K562 (cell line): ENCODE results near the gene ADAMTS10. TPM values are rescaled to one million over a fixed set of nuclear protein-coding genes. Genes with fewer than 3 reads are reported as not detected.

ENCODE experiments used
- ATAC-seq: fragments of 200-7000 bp; cut with Tn5 transposase; 3 replicates; pipeline ENCODE4 v1.9.1; 2020; ENCODE audit warnings: moderate library complexity
- BruUV-seq: library from RNA; stranded (reverse); fragments of 400-500 nt; replicated peaks from 2 replicates; lab custom pipeline; 2021; lab: Mats Ljungman, UMichigan
- CTCF ChIA-PET: fragments of 300-600 bp; formaldehyde crosslinking; extraction: SDS; loops from one replicate; lab custom pipeline; 2021; ENCODE audit warnings: low intra/inter-chr PET ratio; lab: Yijun Ruan, JAX
- POLR2A ChIA-PET: fragments of 300-600, 350-650 bp; sonication (Branson Sonifier 250); formaldehyde crosslinking; extraction: SDS; loops from one replicate; lab custom pipeline; 2021; ENCODE audit warnings: antibody characterized with exemption, inconsistent platforms; lab: Yijun Ruan, JAX
- DNase-seq, 4 experiments: peaks; one replicate each; pipeline versions ENCODE4 v3.0.0 to v3.0.0-alpha.2; 2011 to 2018; ENCODE audit warnings: low spot score in 3 of 4, mixed read lengths in 3 of 4; ENCODE audit errors: extremely low read depth in 1 of 4
- FAIRE-seq: peaks from 2 replicates; lab custom pipeline; 2011; peaks lifted over from hg19 to GRCh38; lab: Jason Lieb, UNC
- H2AFZ ChIP-seq: 2 replicates; pipeline ENCODE4 v1.6.0; 2011; ENCODE audit warnings: low read depth, low read length, control low read depth, inconsistent platforms
- H3K27ac ChIP-seq: fragments of 200-600 bp; 3 replicates; pipeline ENCODE4 v1.8.0; 2011; ENCODE audit warnings: low read depth, mild to moderate bottlenecking, control low read depth, inconsistent platforms, low read length, moderate library complexity, mixed read lengths; ENCODE audit errors: extremely low read depth
- H3K27me3 ChIP-seq, 2 experiments: fragments of 300-600 bp in 1 of 2; 2 replicates in 1 of 2; 3 replicates in 1 of 2; pipeline versions ENCODE4 v1.6.0 to v1.8.0; 2011; ENCODE audit warnings: inconsistent platforms in 2 of 2, low read length in 2 of 2, mild to moderate bottlenecking in 1 of 2, mixed read lengths in 1 of 2, moderate library complexity in 1 of 2; ENCODE audit not compliant: control insufficient read depth in 2 of 2, insufficient read depth in 2 of 2
- H3K36me3 ChIP-seq: fragments of 300-600 bp; 3 replicates; pipeline ENCODE4 v1.8.0; 2011; ENCODE audit warnings: mild to moderate bottlenecking, low read length, inconsistent platforms; ENCODE audit not compliant: control insufficient read depth, insufficient read depth
- H3K4me1 ChIP-seq, 2 experiments: fragments of 200-600 bp in 1 of 2; replicated peaks in 1 of 2; 2 replicates in 1 of 2; 3 replicates in 1 of 2; pipeline versions ENCODE4 v1.5.1 to v1.8.0; 2011; ENCODE audit warnings: inconsistent platforms in 2 of 2, low read length in 2 of 2, mild to moderate bottlenecking in 1 of 2, mixed read lengths in 1 of 2, moderate library complexity in 1 of 2; ENCODE audit not compliant: control insufficient read depth in 2 of 2, insufficient read depth in 2 of 2
- H3K4me2 ChIP-seq: 2 replicates; pipeline ENCODE4 v1.6.1; 2011; ENCODE audit warnings: low read length, control low read depth, inconsistent platforms, mixed read lengths; ENCODE audit not compliant: insufficient read depth
- H3K4me3 ChIP-seq: fragments of 200-600 bp; sonication (generic), shearing (Covaris generic); 2 replicates; pipeline ENCODE4 v1.5.1; 2016; ENCODE audit warnings: control low read depth, inconsistent platforms
- H3K79me2 ChIP-seq: fragments of 200-600 bp; 3 replicates; pipeline ENCODE4 v1.8.0; 2011; ENCODE audit warnings: low read length, inconsistent platforms; ENCODE audit not compliant: control insufficient read depth, insufficient read depth
- H3K9ac ChIP-seq, 2 experiments: 2 replicates each; pipeline versions ENCODE4 v1.6.0 to v1.6.1; 2011; ENCODE audit warnings: low read depth in 2 of 2, low read length in 2 of 2, control low read depth in 1 of 2, inconsistent platforms in 1 of 2, mild to moderate bottlenecking in 1 of 2, mixed read lengths in 1 of 2; ENCODE audit not compliant: insufficient read depth in 1 of 2
- H3K9me1 ChIP-seq: one replicate; pipeline ENCODE4 v1.6.0; 2011; ENCODE audit warnings: inconsistent platforms, mild to moderate bottlenecking, low read length, moderate library complexity; ENCODE audit not compliant: control insufficient read depth, insufficient read depth
- H3K9me3 ChIP-seq: replicated peaks from 2 replicates; pipeline ENCODE4 v1.5.1; 2011; ENCODE audit warnings: low read depth, low read length, inconsistent platforms; ENCODE audit not compliant: control insufficient read depth, insufficient read depth
- H4K20me1 ChIP-seq: replicated peaks from 2 replicates; pipeline ENCODE4 v1.6.1; 2011; ENCODE audit warnings: low read length, inconsistent platforms, mixed read lengths; ENCODE audit not compliant: control insufficient read depth, insufficient read depth
- ARHGAP35 ChIP-seq: fragments of 450-650 bp; IDR thresholded peaks from 2 replicates; pipeline ENCODE4 v1.6.1; 2018; ENCODE audit not compliant: partially characterized antibody
- BCOR ChIP-seq: fragments of 450-650 bp; IDR thresholded peaks from 2 replicates; pipeline ENCODE4 v1.6.1; 2016
- E2F4 ChIP-seq: sonication (generic); formaldehyde crosslinking; IDR thresholded peaks from 2 replicates; pipeline ENCODE4 v1.8.0; 2022; ENCODE audit warnings: mild to moderate bottlenecking, low read depth, missing genetic modification reagents
- GTF2A2 ChIP-seq: IDR thresholded peaks from 2 replicates; pipeline ENCODE4 v1.6.1; 2016; ENCODE audit warnings: mild to moderate bottlenecking, missing genetic modification characterization, missing compliant biosample characterization
- HBP1 ChIP-seq: fragments of 450-650 bp; formaldehyde crosslinking; IDR thresholded peaks from 2 replicates; pipeline ENCODE4 v1.4.0; 2022; ENCODE audit warnings: missing genetic modification characterization
- HMG20A ChIP-seq: fragments of 450-650 bp; formaldehyde crosslinking; conservative IDR thresholded peaks from 2 replicates; pipeline ENCODE4 v1.4.0; 2020; ENCODE audit warnings: mild to moderate bottlenecking, mixed read lengths
- MTA1 ChIP-seq: fragments of 450-650 bp; IDR thresholded peaks from 2 replicates; pipeline ENCODE4 v1.6.1; 2017; ENCODE audit warnings: borderline replicate concordance
- POU5F1 ChIP-seq: fragments of 150-350 bp; IDR thresholded peaks from 2 replicates; pipeline ENCODE4 v1.6.1; 2014; ENCODE audit warnings: borderline replicate concordance, low read length, low read depth, mild to moderate bottlenecking; ENCODE audit not compliant: partially characterized antibody
- SRSF3 ChIP-seq: fragments of 200-400 bp; formaldehyde crosslinking; IDR thresholded peaks from 2 replicates; pipeline ENCODE4 v1.6.1; 2016; ENCODE audit warnings: mild to moderate bottlenecking, low read length, moderate library complexity; ENCODE audit not compliant: insufficient read depth
- TEAD2 ChIP-seq: fragments of 450-650 bp; IDR thresholded peaks from 2 replicates; pipeline ENCODE4 v1.6.1; 2016; ENCODE audit warnings: missing genetic modification characterization, control low read depth, missing compliant biosample characterization
- THRB ChIP-seq: fragments of 450-650 bp; formaldehyde crosslinking; conservative IDR thresholded peaks from 2 replicates; pipeline ENCODE4 v1.4.0; 2022; ENCODE audit warnings: mild to moderate bottlenecking, missing genetic modification characterization
- ZBTB26 ChIP-seq: fragments of 450-650 bp; formaldehyde crosslinking; IDR thresholded peaks from 2 replicates; pipeline ENCODE4 v1.4.0; 2022; ENCODE audit warnings: missing genetic modification characterization
- ZBTB5 ChIP-seq: fragments of 450-650 bp; IDR thresholded peaks from 2 replicates; pipeline ENCODE4 v1.6.1; 2017; ENCODE audit warnings: antibody characterized with exemption
- WGBS: fragments of 100-300 bp; shearing (Covaris generic); methylation state at CpG from one replicate; pipeline ENCODE4 v1.1.6; 2016; ENCODE audit warnings: low coverage, mixed read lengths; ENCODE audit not compliant: insufficient coverage; ENCODE audit errors: missing lambda C conversion rate; 5-methylcytosine and 5-hydroxymethylcytosine counted together
- in situ Hi-C: fragments of 300-500 bp; cut with MboI; formaldehyde crosslinking; loops from 4 replicates; pipeline ENCODE4 v1.15.0; 2018; ENCODE audit warnings: inconsistent platforms, mixed read lengths
- intact Hi-C: fragments of 100-400 bp; cut with micrococcal nuclease; formaldehyde crosslinking; loops from 2 replicates; pipeline ENCODE4 v1.14.2; 2022
- polyA plus RNA-seq, 8 experiments: library from polyadenylated mRNA; depleted of rRNA in 4 of 8; stranded (reverse) in 5 of 8; unstranded in 3 of 8; fragments of >200 nt; fragmentation: Nextera tagmentation in 2 of 8; fragmentation: Illumina TruSeq in 1 of 8; extraction: Ambion mirVana in 2 of 8; extraction: Trizol in 1 of 8; gene quantifications; 2 replicates each; pipeline versions ENCODE4 v1.2.1 to v1.2.3, GENCODE V29; 2011 to 2014; ENCODE audit warnings: inconsistent platforms in 1 of 8, missing spikeins in 1 of 8
- total RNA-seq, 7 experiments: library from RNA; depleted of rRNA in 6 of 7; stranded (reverse); fragments of >200 nt in 6 of 7; fragmentation: Illumina TruSeq in 2 of 7; extraction: Trizol in 2 of 7; gene quantifications; 2 replicates each; pipeline versions ENCODE4 v1.2.1 to v1.2.3, GENCODE V29; 2011 to 2021; ENCODE audit warnings: low replicate concordance in 1 of 7

The ADAMTS10 gene
- total and polyA plus RNA-seq, 9 of the 15 experiments (the other 6 are each of a cell fraction or from before 2014, with no cell fraction given) = 0.33 to 1.8 (median 0.57) TPM; not detected in 4

- Histone ChIP-seq H3K79me2 (no peaks in the 10 kb centered on the region), H3K27me3 (peaks cover 0 to 8% of the 10 kb centered on the region in 2 experiments; a peak in 2 of 5 replicates), H3K4me2 (no peak overlapping the region), H3K9me1 (no peaks in the 10 kb centered on the region), H3K9ac (no peak overlapping the region), H3K27ac (no peak overlapping the region), H2AFZ (no peak overlapping the region), H3K9me3 (no peaks in the 10 kb centered on the region), H3K36me3 (no peaks in the 10 kb centered on the region), H4K20me1 (no peaks in the 10 kb centered on the region), H3K4me1 (peaks cover 0 to 3% of the 10 kb centered on the region in 2 experiments; a peak in 1 of 5 replicates), H3K4me3 (no peak overlapping the region)
- in situ Hi-C loops = no loop called here
- no CpG with 5 or more reads among the region's 2 CpGs for WGBS
- DNase-seq = no peak
- POLR2A ChIA-PET = interaction anchor here (1.0 kb wide), 1 partner anchor 20 kb away, joined by 3 read pairs; no protein-coding TSS in a partner anchor
- no peak for FAIRE-seq
- ATAC-seq = no peak
- BruUV-seq = no TSS peak
- CTCF ChIA-PET = no interaction called here
- intact Hi-C loops = no loop called here
- TF ChIP-seq SRSF3 = no peak
- no peak for TF ChIP-seq HMG20A (CRISPR knock-in tag)
- no peak for TF ChIP-seq TEAD2 (tag)
- TF ChIP-seq ZBTB26 (CRISPR knock-in tag) = 0 out of 2 replicates have a peak, but pooled peaks have one; percentile 44
- 0 out of 2 replicates have a peak, but pooled peaks have one; percentile 15 for TF ChIP-seq ZBTB5
- peak; percentile 34 for TF ChIP-seq ARHGAP35
- 0 out of 2 replicates have a peak, but pooled peaks have one; percentile 10 for TF ChIP-seq THRB (CRISPR knock-in tag)
- peak; percentile 46; the same call in 1 of the 2 replicates for TF ChIP-seq MTA1
- TF ChIP-seq BCOR = 0 out of 2 replicates have a peak, but pooled peaks have one; percentile 11
- TF ChIP-seq E2F4 (CRISPR knock-in tag) = no peak
- TF ChIP-seq POU5F1 = no peak
- no peak for TF ChIP-seq GTF2A2
- TF ChIP-seq HBP1 (CRISPR knock-in tag) = peak; percentile 62; the same call in 1 of the 2 replicates
These were observed 49.3 kb downstream of the ADAMTS10 start for GRCh38 chr19:8561075-8561764.
